Chondrocyte (in vitro differentiated cells): Measurements from ENCODE around the gene IL1RAP. TPM values are rescaled to one million over a fixed set of nuclear protein-coding genes. Genes with fewer than 3 reads are reported as not detected.

ENCODE experiments used
- DNase-seq: peaks from one replicate; pipeline ENCODE4 v3.0.0; 2021; ENCODE audit warnings: mixed read lengths, low spot score
- H3K27ac Mint-ChIP-seq: one replicate; pipeline ENCODE4 v1.8.0; 2021; ENCODE audit warnings: mild to moderate bottlenecking, moderate library complexity, mixed read lengths; ENCODE audit not compliant: unreplicated experiment
- H3K27me3 Mint-ChIP-seq: 2 replicates; pipeline ENCODE4 v1.8.0; 2021; ENCODE audit warnings: low read depth, mixed read lengths
- H3K36me3 Mint-ChIP-seq: 2 replicates; pipeline ENCODE4 v1.8.0; 2021; ENCODE audit warnings: low read depth, mixed read lengths
- H3K4me1 Mint-ChIP-seq: 2 replicates; pipeline ENCODE4 v1.8.0; 2021; ENCODE audit warnings: low read depth, mild to moderate bottlenecking, mixed read lengths
- H3K4me3 Mint-ChIP-seq: one replicate; pipeline ENCODE4 v1.8.0; 2021; ENCODE audit warnings: mild to moderate bottlenecking, moderate library complexity, mixed read lengths; ENCODE audit not compliant: unreplicated experiment
- H3K9me3 Mint-ChIP-seq: 2 replicates; pipeline ENCODE4 v1.8.0; 2021; ENCODE audit warnings: low read depth, mixed read lengths
- CTCF ChIP-seq: fragments of 200-600 bp; sonication (generic); IDR thresholded peaks from 2 replicates; pipeline ENCODE4 v1.5.0; 2021; ENCODE audit warnings: antibody characterized with exemption, mild to moderate bottlenecking, moderate library complexity
- total RNA-seq: library from RNA; stranded (reverse); gene quantifications from 3 replicates; pipeline ENCODE4 v1.2.1, GENCODE V29; 2021

Gene IL1RAP
- total RNA-seq, 1 donor from 2014 or later, result 30.4 TPM

- no peak for DNase-seq
- Mint-ChIP-seq H3K4me1 (peaks cover 44% of the 10 kb centered on the region), H3K9me3 (no peaks in the 10 kb centered on the region), H3K36me3 (peaks cover 4% of the 10 kb centered on the region), H3K4me3 (no peak overlapping the region), H3K27ac (no peak overlapping the region), H3K27me3 (no peaks in the 10 kb centered on the region)
- no peak for TF ChIP-seq CTCF
Observed at GRCh38 chr3:190541008-190541407, 27.1 kb downstream of the IL1RAP start.

- no peaks in the 10 kb centered on the region for H3K27me3 Mint-ChIP-seq
- peaks cover 39% of the 10 kb centered on the region for H3K4me1 Mint-ChIP-seq
- TF ChIP-seq CTCF, result no peak
- H3K9me3 Mint-ChIP-seq, result no peaks in the 10 kb centered on the region
- H3K27ac Mint-ChIP-seq, result peak overlapping the region; percentile 17
- H3K4me3 Mint-ChIP-seq, result no peak overlapping the region
- H3K36me3 Mint-ChIP-seq, result peaks cover 4% of the 10 kb centered on the region
- no peak for DNase-seq
Observed at GRCh38 chr3:190541560-190541959, 27.7 kb downstream of the IL1RAP start.

- no peak overlapping the region for H3K27ac Mint-ChIP-seq
- no peak for DNase-seq
- no peak overlapping the region for H3K4me3 Mint-ChIP-seq
- no peaks in the 10 kb centered on the region for H3K9me3 Mint-ChIP-seq
- H3K4me1 Mint-ChIP-seq, result peaks cover 27% of the 10 kb centered on the region
- no peak for TF ChIP-seq CTCF
- H3K36me3 Mint-ChIP-seq, result peaks cover 4% of the 10 kb centered on the region
- no peaks in the 10 kb centered on the region for H3K27me3 Mint-ChIP-seq
Observed at GRCh38 chr3:190542846-190543245, 29.0 kb downstream of the IL1RAP start.

- H3K27me3 Mint-ChIP-seq, result no peaks in the 10 kb centered on the region
- no peak overlapping the region for H3K4me3 Mint-ChIP-seq
- H3K4me1 Mint-ChIP-seq, result peaks cover 21% of the 10 kb centered on the region
- no peaks in the 10 kb centered on the region for H3K9me3 Mint-ChIP-seq
- H3K36me3 Mint-ChIP-seq, result peaks cover 4% of the 10 kb centered on the region
- no peak for DNase-seq
- TF ChIP-seq CTCF, result no peak
- H3K27ac Mint-ChIP-seq, result no peak overlapping the region
Observed at GRCh38 chr3:190543671-190544070, 29.8 kb downstream of the IL1RAP start.

- no peak for DNase-seq
- H3K9me3 Mint-ChIP-seq, result no peaks in the 10 kb centered on the region
- TF ChIP-seq CTCF, result no peak
- no peak overlapping the region for H3K27ac Mint-ChIP-seq
- H3K27me3 Mint-ChIP-seq, result no peaks in the 10 kb centered on the region
- no peak overlapping the region for H3K4me3 Mint-ChIP-seq
- peaks cover 21% of the 10 kb centered on the region for H3K4me1 Mint-ChIP-seq
- H3K36me3 Mint-ChIP-seq, result peaks cover 4% of the 10 kb centered on the region
Observed at GRCh38 chr3:190545191-190545590, 31.3 kb downstream of the IL1RAP start.
